DMS153 (cell line): Measurements from ENCODE around the gene GOLGA6L4.
"Not testable (repeated sequence)": the region's sequence is repeated elsewhere in the genome, so short reads cannot be mapped to it uniquely, and the experiment has no call there.

ENCODE experiments used
- DNase-seq: peaks from one replicate; lab custom pipeline; 2025; lab: John Stamatoyannopoulos, UW

The GOLGA6L4 gene, protein sequence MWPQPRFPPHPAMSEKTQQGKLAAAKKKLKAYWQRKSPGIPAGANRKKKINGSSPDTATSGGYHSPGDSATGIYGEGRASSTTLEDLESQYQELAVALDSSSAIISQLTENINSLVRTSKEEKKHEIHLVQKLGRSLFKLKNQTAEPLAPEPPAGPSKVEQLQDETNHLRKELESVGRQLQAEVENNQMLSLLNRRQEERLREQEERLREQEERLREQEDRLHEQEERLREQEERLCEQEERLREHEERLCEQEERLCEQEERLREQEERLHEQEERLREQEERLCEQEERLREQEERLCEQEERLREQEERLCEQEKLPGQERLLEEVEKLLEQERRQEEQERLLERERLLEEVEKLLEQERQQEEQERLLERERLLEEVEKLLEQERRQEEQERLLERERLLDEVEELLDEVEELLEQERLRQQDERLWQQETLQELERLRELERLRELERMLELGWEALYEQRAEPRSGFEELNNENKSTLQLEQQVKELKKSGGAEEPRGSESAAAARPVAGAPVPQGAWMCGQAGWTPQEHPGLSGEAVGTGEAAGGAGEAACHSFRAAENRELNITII

GRCh38 chr15:84235573-84235972 lies at the start of gene GOLGA6L4:
TSS of gene GOLGA6L4 (plus strand) at chr15:84235773. CDS start at chr15:84235835, 62 bp downstream.
- DNase-seq, result not testable (repeated sequence)

GRCh38 chr15:84192982-84193381 lies 42.6 kb upstream of the GOLGA6L4 start:
- DNase-seq, result not testable (repeated sequence)

- not testable (repeated sequence) for DNase-seq
Measured at GRCh38 chr15:84195603-84196002, 40.0 kb upstream of the GOLGA6L4 start.

GRCh38 chr15:84196530-84197188 lies 38.9 kb upstream of the GOLGA6L4 start:
- DNase-seq, result not testable (repeated sequence)

DNA sequence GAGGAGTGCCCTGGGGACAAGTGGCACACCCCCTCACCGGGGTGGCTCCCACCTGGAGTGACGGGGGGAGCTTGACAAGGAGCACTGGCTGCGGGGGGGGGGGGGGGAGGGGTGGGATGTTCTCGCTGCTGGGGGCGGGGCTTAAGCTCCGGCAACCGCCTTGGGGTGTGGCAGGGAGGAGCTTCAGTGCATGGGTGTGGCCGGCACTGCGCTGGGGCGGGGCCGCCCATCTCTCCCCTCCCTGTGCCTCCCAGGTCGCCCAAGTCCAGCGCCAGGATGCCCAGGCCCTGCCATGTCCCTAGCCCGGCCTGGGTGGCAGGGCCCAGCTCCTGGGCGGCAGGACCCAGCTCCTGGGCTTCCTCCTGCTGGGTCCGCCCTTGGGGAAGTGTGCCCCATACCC lies 35.7 kb upstream of the GOLGA6L4 start:
- DNase-seq, result not testable (repeated sequence)

DNA sequence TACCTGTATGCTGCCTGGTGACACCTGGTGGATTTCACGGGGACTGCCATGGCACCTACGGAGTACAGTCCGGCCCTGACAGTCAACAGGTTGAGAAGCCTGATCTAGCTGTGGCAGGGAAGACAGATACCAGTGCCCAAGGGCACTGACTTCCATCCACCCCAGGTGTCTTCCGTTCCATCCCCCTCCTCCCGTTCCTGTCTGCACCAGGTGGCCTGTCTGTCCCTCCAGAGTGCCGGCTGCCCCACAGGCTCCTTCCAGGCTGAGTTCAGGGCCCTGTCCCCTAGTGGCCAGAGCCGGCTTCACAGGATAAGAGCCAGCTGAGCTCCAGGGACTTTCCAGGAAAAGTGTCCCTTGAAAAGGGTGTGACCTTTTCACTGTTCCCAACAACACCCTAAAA lies 10.9 kb downstream of the GOLGA6L4 start:
- not testable (repeated sequence) for DNase-seq
